Large intestine (tissue), 3 donors: Measurements from ENCODE around the gene CPLANE1. TPM values are rescaled to one million over a fixed set of nuclear protein-coding genes. Genes with fewer than 3 reads are reported as not detected.

Experiments
- DNase-seq, 2 donors: peaks; one replicate each; pipeline versions ENCODE4 v3.0.0 to v3.0.0-alpha.2; 2013
- H3K27ac ChIP-seq: one replicate; pipeline ENCODE4 v1.5.1; 2013; ENCODE audit warnings: low read length
- H3K27me3 ChIP-seq: 2 replicates; pipeline ENCODE4 v1.6.1; 2013; ENCODE audit warnings: low read length; ENCODE audit not compliant: control insufficient read depth, insufficient read depth
- H3K36me3 ChIP-seq: 2 replicates; pipeline ENCODE4 v1.6.1; 2013; ENCODE audit warnings: low read length; ENCODE audit not compliant: control insufficient read depth, insufficient read depth
- H3K4me1 ChIP-seq: one replicate; pipeline ENCODE4 v1.6.1; 2013; ENCODE audit warnings: low read length; ENCODE audit not compliant: control insufficient read depth, insufficient read depth
- H3K4me3 ChIP-seq: one replicate; pipeline ENCODE4 v1.5.1; 2013; ENCODE audit warnings: low read length
- H3K9me3 ChIP-seq: one replicate; pipeline ENCODE4 v1.6.1; 2013; ENCODE audit warnings: mild to moderate bottlenecking, low read depth, low read length, moderate library complexity; ENCODE audit not compliant: control insufficient read depth
- WGBS: methylation state at CpG from one replicate; pipeline ENCODE4 v1.1.5; 2013; ENCODE audit warnings: low lambda C conversion rate; ENCODE audit not compliant: insufficient coverage; 5-methylcytosine and 5-hydroxymethylcytosine counted together
- polyA plus RNA-seq: library from polyadenylated mRNA; unstranded; fragments of 120-200 nt; gene quantifications from one replicate; pipeline ENCODE4 v1.2.1, GENCODE V29; 2013

CPLANE1 gene
- polyA plus RNA-seq, 1 donor: 11.7 TPM

DNA sequence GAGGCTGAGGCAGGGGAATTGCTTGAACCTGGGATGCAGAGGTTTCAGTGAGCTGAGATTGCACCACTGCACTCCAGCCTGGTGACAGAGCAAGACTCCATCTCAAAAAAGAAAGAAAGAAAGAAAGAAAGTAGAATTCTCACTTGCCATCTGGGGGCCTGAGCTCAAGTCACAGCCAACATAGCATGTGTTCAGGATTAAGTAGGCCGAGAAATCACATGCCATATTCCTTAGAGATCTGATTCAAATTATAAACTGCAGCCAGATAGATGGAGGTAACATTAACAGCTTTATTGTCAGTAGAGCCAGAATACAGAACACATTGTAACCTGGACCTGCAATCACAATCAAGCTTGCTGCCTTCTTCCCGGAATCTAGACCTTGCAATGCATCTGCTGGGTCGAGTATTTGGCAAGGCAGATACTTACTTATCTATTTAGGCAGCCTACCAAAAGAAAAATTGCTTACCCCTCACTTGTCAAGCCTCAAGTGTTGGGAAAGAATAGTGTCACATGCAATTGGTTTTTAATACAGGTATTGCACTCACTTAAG lies 173.7 kb downstream of the CPLANE1 start:
- WGBS: no CpG with 5 or more reads among the region's 3 CpGs
- no peaks in the 10 kb centered on the region for H3K27me3 ChIP-seq
- DNase-seq: no peak
- H3K9me3 ChIP-seq: no peaks in the 10 kb centered on the region
- H3K4me3 ChIP-seq: no peak overlapping the region
- no peaks in the 10 kb centered on the region for H3K4me1 ChIP-seq
- H3K27ac ChIP-seq: no peak overlapping the region
- H3K36me3 ChIP-seq: peaks cover 3% of the 10 kb centered on the region

DNA sequence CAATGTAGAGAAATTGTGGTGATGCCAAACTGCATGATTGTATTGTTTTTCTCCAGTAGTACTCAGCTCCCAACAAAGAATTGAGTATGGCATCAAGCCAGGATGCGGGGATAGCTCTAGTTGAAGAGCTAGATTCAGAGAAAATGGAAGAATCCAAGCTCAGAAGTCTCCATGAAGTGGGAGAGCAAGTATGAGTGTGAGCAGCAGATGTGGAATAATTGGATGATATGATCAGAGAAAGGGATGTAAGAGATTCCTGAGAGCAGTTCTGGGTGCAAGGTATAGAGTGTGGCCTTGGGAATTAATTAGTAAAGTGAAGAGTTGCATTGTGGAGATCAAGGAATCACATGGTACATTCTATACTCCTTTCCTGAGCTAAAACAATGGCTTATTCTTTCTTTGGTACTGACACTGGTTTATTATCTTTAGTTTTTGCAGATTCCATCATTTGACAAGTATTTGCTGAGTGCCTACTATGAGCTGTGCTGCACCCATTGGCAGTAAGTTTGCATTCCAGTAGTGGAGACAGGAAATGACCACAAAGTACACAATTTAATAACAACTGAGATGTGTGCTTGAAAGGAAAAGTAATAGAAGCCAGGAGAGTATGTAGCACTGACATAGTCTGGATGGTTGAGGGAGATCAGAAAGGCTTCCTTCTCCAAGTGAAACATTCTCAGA lies 177.1 kb downstream of the CPLANE1 start:
- Histone ChIP-seq H3K36me3 (no peaks in the 10 kb centered on the region), H3K4me1 (no peaks in the 10 kb centered on the region), H3K27ac (no peak overlapping the region), H3K27me3 (no peaks in the 10 kb centered on the region), H3K9me3 (no peaks in the 10 kb centered on the region), H3K4me3 (no peak overlapping the region)
- WGBS: 86% methylated on average over 1 of the region's 1 CpG
- DNase-seq: no peak

DNA sequence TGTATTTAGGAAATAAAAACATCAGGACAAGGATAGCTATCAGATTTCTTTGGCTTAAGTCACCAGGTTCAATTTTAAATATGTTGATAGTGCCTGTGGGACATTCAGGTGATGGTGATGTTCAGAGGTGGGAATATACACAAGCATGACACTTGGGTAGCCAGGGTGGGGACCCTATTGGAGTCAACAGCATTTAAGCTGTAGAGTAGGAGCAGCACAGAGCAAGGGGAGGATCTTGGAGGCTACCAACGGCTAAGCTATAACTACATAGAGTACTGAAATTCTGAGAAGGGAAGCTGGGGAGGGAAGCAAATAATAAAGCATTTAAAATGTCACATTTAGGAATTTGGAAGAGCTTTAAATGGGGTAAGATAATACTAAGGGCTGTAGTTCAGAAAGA lies 177.7 kb downstream of the CPLANE1 start:
- H3K9me3 ChIP-seq: no peaks in the 10 kb centered on the region
- H3K27me3 ChIP-seq: no peaks in the 10 kb centered on the region
- no peaks in the 10 kb centered on the region for H3K36me3 ChIP-seq
- no peak overlapping the region for H3K27ac ChIP-seq
- no peaks in the 10 kb centered on the region for H3K4me1 ChIP-seq
- no peak for DNase-seq
- WGBS: no CpG with 5 or more reads among the region's 1 CpG
- H3K4me3 ChIP-seq: no peak overlapping the region

DNA sequence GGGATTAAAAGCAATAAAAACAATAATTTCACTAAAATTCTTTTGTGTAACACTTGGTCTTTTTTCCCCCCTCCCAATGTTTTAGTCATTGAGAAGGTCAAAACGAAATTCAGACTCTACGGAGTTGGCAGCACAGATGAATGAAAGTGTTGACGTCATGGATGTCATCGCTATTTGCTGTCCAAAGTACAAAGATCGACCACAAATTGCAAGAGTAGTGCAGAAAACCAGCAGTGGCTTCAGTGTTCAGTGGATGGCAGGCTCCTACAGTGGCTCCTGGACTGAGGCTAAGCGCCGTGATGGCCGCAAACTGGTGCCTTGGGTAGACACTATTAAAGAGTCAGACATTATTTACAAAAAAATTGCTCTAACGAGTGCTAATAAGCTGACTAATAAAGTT lies 184.7 kb downstream of the CPLANE1 start:
- H3K4me1 ChIP-seq: no peaks in the 10 kb centered on the region
- H3K27ac ChIP-seq: no peak overlapping the region
- no peaks in the 10 kb centered on the region for H3K9me3 ChIP-seq
- no peak overlapping the region for H3K4me3 ChIP-seq
- H3K36me3 ChIP-seq: peaks cover 44% of the 10 kb centered on the region
- DNase-seq: peak in 1 of 2 donors; percentile 24
- WGBS: 80% methylated on average over 1 of the region's 9 CpGs
- no peaks in the 10 kb centered on the region for H3K27me3 ChIP-seq

DNA sequence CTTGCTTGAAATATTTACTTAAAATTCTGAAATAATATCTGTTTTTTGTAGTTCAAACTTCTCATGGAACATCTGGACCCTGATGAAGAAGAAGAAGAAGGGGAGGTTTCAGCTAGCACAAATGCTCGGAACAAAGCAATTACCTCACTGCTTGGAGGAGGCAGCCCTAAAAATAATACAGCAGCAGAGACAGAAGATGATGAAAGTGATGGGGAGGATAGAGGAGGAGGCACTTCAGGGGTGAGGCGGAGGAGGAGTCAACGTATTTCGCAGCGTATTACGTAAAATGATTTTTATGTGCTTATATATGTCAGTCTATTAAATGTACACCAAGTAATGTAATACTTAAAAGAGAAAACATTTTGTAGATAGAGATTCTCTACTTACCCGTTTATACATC lies 185.4 kb downstream of the CPLANE1 start:
- H3K4me1 ChIP-seq: no peaks in the 10 kb centered on the region
- peaks cover 50% of the 10 kb centered on the region for H3K36me3 ChIP-seq

DNA sequence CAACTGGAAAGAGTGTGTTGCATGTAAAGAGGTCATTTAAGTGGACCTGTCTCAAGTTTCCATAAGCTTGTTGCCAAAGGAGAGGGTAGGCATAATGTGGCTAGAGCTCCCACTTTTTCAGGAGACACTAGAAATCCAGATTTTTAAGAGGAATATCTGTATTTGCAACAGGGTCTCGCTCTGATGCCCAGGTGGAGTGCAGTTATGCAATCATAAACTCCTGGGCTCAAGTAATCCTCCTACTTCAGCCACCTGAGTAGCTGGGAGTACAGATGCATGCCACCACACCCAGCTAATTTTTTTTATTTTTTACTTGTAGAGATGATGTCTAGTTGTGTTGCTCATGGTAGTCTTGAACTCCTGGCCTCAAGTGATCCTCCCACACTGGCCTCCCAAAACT lies 189.1 kb downstream of the CPLANE1 start:
- no peak for DNase-seq
- Histone ChIP-seq H3K27ac (no peak overlapping the region), H3K36me3 (peaks cover 69% of the 10 kb centered on the region), H3K4me1 (no peaks in the 10 kb centered on the region), H3K9me3 (no peaks in the 10 kb centered on the region), H3K4me3 (no peak overlapping the region), H3K27me3 (no peaks in the 10 kb centered on the region)
- no CpG with 5 or more reads among the region's 1 CpG for WGBS

More for the DNA sequence above, 185.4 kb downstream of the CPLANE1 start:
- Histone ChIP-seq H3K27me3 (no peaks in the 10 kb centered on the region), H3K27ac (no peak overlapping the region), H3K9me3 (no peaks in the 10 kb centered on the region), H3K4me3 (no peak overlapping the region)
- no peak for DNase-seq
- WGBS: 100% methylated on average over 1 of the region's 7 CpGs

DNA sequence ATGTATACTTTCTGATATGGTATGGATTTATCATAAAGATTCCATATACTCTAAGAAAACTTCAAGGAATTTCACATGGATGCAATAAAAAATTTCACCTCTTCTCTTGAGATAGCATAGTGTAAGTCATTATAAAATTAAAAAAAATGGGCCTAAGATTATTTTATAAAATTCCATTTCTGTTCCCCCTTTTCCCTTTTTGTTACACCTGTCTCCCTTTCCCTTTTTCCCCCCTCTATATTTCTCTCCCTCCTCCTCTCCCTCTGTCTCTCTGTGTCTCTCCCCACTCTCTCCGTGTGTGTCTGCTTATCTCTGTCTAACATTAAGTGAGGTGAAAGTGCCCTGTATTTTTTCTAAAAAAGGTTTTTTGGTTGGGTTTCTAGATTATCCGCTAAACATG lies 192.4 kb downstream of the CPLANE1 start:
- Histone ChIP-seq H3K4me1 (no peaks in the 10 kb centered on the region), H3K27ac (no peak overlapping the region), H3K4me3 (no peak overlapping the region), H3K27me3 (no peaks in the 10 kb centered on the region), H3K36me3 (peaks cover 64% of the 10 kb centered on the region), H3K9me3 (no peaks in the 10 kb centered on the region)
- WGBS: 76% methylated on average over 2 of the region's 2 CpGs
- DNase-seq: no peak

Other genes starting within 250 kb of the CPLANE1 start
- gene NUP155, start 121.7 kb upstream of the CPLANE1 start, polyA plus RNA-seq: 16.3 TPM
- gene WDR70, start 129.9 kb upstream of the CPLANE1 start, polyA plus RNA-seq: 27.7 TPM